Astrocyte of the spinal cord (primary cell): ENCODE data around the gene SLC26A9.

ENCODE experiments used
- DNase-seq: peaks from one replicate; pipeline ENCODE4 v3.0.0; 2011; ENCODE audit warnings: low read depth, low spot score
- H3K4me3 ChIP-seq: 2 replicates; pipeline ENCODE4 v1.5.1; 2011; ENCODE audit warnings: low read depth, mild to moderate bottlenecking, low read length, moderate library complexity
- in situ Hi-C: cut with HindIII; loops from 2 replicates; pipeline ENCODE4 v1.10.0; 2017; ENCODE audit warnings: low sequenced_read_pairs
- TF ChIP-seq, protein P1 (sequence below): IDR thresholded peaks from 2 replicates; pipeline ENCODE4 v1.5.1; 2012; ENCODE audit warnings: low read depth, mild to moderate bottlenecking, low read length, inconsistent platforms

Gene SLC26A9

DNA sequence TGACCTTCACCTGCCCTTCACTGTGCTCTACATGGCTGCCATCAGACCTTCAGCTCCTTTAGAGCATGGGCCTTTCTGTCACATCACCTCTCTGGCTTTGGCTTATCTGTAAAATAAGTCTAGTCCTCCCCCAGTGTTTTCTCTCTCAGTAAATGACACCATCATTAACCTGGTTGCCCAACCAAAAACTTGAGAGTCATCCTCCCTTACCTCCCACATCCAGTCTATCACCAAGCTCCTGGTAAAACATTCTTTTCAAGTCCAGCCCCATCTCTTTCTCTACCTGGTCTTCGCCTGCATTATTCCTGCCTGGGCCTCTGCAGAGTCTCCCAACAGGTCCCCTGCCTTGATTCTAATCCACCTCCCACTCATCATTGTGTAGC lies 13.1 kb downstream of the SLC26A9 start:
- DNase-seq, result no peak
- no peak overlapping the region for H3K4me3 ChIP-seq
- TF ChIP-seq, protein P1, sequence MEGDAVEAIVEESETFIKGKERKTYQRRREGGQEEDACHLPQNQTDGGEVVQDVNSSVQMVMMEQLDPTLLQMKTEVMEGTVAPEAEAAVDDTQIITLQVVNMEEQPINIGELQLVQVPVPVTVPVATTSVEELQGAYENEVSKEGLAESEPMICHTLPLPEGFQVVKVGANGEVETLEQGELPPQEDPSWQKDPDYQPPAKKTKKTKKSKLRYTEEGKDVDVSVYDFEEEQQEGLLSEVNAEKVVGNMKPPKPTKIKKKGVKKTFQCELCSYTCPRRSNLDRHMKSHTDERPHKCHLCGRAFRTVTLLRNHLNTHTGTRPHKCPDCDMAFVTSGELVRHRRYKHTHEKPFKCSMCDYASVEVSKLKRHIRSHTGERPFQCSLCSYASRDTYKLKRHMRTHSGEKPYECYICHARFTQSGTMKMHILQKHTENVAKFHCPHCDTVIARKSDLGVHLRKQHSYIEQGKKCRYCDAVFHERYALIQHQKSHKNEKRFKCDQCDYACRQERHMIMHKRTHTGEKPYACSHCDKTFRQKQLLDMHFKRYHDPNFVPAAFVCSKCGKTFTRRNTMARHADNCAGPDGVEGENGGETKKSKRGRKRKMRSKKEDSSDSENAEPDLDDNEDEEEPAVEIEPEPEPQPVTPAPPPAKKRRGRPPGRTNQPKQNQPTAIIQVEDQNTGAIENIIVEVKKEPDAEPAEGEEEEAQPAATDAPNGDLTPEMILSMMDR, result no peak

DNA sequence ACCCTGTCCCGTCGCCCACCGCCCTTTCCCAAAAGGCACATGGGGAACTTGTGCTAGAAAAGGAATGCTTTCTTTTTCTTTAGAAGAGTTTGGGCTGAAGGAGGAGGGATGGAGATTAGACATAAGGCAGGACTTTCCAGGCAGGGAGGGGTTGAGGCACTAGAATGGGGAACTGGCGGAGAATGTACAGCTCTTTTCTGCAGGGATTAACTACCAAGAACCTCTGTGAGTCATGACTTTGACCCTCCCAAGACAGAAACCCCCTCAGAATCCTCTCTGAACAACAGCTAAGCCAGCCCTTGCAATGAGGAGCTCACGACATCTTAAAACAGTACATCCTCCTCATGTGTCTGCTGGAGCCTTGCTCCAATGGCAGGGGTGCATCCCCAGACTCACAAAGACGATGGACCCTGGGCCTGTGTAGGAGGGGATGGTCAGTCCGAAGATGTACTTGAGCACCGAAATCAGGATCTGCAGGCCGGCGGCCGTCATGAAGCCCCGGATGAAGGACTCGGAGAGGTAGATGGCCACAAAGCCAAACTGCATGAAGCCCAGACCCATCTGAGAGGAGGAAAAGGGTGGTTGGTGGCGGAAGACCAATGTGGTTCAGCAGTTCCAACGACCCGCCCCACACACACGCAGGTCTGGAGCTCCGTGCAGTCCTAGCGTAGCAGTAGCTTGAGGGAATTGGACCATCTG lies 13.6 kb downstream of the SLC26A9 start:
- in situ Hi-C loops, result no loop called here
- H3K4me3 ChIP-seq, result no peak overlapping the region
- TF ChIP-seq, protein P1, result no peak
- DNase-seq, result no peak

More for the DNA sequence above, 13.1 kb downstream of the SLC26A9 start:
- in situ Hi-C loops, result no loop called here

DNA sequence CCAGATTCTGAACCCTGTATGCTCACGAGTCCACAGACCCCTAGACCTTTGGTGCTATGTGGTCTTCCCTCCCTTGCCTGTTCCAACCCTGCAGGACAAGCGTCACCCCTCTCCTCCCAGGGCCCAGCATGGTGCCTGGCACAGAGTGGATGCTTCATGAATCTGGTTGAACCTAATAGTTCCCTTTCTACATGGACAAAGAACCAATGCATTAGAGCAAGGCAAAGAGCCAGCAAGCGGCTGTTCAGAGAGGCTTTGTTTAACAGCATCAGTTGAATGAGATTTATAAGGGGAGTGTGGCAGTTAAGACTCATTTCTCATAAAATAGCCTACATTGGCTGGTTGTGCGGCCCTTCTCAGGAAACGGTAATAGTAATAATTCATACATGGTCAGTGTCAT lies 14.9 kb downstream of the SLC26A9 start:
- no peak overlapping the region for H3K4me3 ChIP-seq
- TF ChIP-seq, protein P1, result no peak
- in situ Hi-C loops, result no loop called here
- no peak for DNase-seq

DNA sequence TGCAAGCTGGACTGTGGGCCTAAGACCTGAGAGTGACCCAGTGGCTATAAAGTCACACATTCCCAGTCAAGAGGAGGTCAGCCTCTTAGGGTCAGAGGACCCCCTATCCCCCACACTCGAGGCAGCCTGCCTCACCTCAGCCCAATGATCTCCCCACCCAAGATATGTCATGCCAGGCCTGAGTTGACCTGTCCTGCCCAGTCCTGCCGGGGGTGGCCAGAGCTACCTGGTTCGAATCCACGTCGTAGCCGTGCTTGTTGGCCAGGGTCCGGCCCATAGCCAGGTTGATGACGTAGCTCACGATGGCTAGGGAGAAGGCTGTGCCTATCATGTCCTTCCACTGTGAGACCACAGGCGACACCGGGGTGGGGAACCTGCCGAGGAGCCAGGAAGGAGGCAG lies 15.6 kb downstream of the SLC26A9 start:
- no peak for DNase-seq
- TF ChIP-seq, protein P1, result no peak
- in situ Hi-C loops, result no loop called here
- H3K4me3 ChIP-seq, result no peak overlapping the region

DNA sequence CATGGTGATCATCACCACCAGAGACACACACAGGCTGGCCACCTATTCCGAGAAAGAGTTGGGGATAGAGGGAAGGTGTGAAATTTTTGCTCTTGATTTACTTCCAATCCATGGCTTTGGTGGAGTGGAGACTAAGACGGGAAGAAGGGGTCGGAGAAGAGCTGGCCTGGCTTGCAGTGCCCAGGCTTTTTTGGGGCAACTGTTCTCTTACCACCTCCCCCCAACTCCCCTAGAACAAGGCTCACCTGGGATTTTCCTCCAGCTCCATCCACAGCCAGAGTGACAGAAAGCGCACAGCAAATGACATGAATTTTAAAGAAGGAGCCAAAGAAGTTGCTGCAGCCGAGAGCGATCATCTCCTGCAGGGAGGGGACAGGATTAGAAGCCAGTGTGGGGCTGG lies 16.0 kb downstream of the SLC26A9 start:
- no peak overlapping the region for H3K4me3 ChIP-seq
- in situ Hi-C loops, result no loop called here
- no peak for DNase-seq
- TF ChIP-seq, protein P1, result no peak

DNA sequence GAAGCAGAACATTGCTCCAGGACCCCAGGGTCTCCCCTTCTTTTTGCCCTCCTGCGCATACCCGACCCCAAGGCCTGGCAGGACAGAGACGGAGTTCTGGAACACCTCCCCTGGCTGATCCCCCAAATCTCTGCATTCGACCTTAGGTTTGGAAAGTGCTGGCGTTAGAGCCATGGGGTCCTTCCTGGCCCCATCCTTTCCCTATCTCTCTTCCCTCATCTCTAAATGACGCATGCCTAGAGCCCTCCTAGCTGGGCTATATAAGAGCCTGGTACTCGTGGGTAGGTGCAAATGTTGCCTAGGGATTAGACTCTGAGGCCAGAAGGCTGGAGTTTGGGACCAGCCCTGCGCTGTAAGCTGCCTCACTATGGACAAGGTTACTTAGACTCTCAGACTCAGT lies 16.6 kb downstream of the SLC26A9 start:
- in situ Hi-C loops, result no loop called here
- TF ChIP-seq, protein P1, result no peak
- no peak overlapping the region for H3K4me3 ChIP-seq
- DNase-seq, result no peak
